CD14-positive monocyte (primary cell): ENCODE measurements around the gene STX10. TPM values are rescaled to one million over a fixed set of nuclear protein-coding genes. Genes with fewer than 3 reads are reported as not detected.

Experiments used
- DNase-seq, 3 donors: peaks; one replicate each; pipeline ENCODE4 v3.0.0-alpha.2; 2011 to 2022
- H2AFZ ChIP-seq: 2 replicates; pipeline ENCODE4 v1.6.0; 2012; ENCODE audit warnings: mild to moderate bottlenecking, low read depth, low read length, inconsistent platforms; ENCODE audit not compliant: insufficient read depth, poor library complexity, severe bottlenecking
- H3K27ac ChIP-seq, 2 donors: 1 replicate in 1 of 2; 2 replicates in 1 of 2; pipeline ENCODE4 v1.5.1; 2012 to 2013; ENCODE audit warnings: low read length in 2 of 2, control low read depth in 1 of 2, inconsistent platforms in 1 of 2, low read depth in 1 of 2, mild to moderate bottlenecking in 1 of 2
- H3K27me3 ChIP-seq, 2 donors: one replicate each; pipeline versions ENCODE4 v1.6.0 to v1.6.1; 2011 to 2013; ENCODE audit warnings: low read length in 2 of 2; ENCODE audit not compliant: control insufficient read depth in 2 of 2, insufficient read depth in 2 of 2
- H3K36me3 ChIP-seq, 2 donors: replicated peaks in 1 of 2; 1 replicate in 1 of 2; 2 replicates in 1 of 2; pipeline versions ENCODE4 v1.5.1 to v1.6.1; 2012 to 2013; ENCODE audit warnings: low read length in 2 of 2, control low read depth in 1 of 2, inconsistent platforms in 1 of 2, mild to moderate bottlenecking in 1 of 2; ENCODE audit not compliant: insufficient read depth in 2 of 2, control insufficient read depth in 1 of 2
- H3K4me1 ChIP-seq, 2 donors: 1 replicate in 1 of 2; 2 replicates in 1 of 2; pipeline versions ENCODE4 v1.5.1 to v1.6.1; 2012 to 2013; ENCODE audit warnings: low read length in 2 of 2, control low read depth in 1 of 2, inconsistent platforms in 1 of 2, mild to moderate bottlenecking in 1 of 2, moderate library complexity in 1 of 2; ENCODE audit not compliant: insufficient read depth in 2 of 2, control insufficient read depth in 1 of 2
- H3K4me2 ChIP-seq: replicated peaks from 2 replicates; pipeline ENCODE3; 2012; ENCODE audit warnings: low read length, moderate library complexity, mild to moderate bottlenecking; ENCODE audit not compliant: poor library complexity, severe bottlenecking; ENCODE audit errors: extremely low read depth
- H3K4me3 ChIP-seq, 3 experiments: fragments of 200-600 bp in 1 of 3; sonication (generic) in 1 of 3; replicated peaks in 1 of 3; 1 replicate in 2 of 3; 2 replicates in 1 of 3; pipeline ENCODE4 v1.5.1; 2011 to 2013; ENCODE audit warnings: low read length in 3 of 3, mild to moderate bottlenecking in 3 of 3, control low read depth in 2 of 3, low read depth in 2 of 3, inconsistent platforms in 1 of 3, moderate library complexity in 1 of 3
- H3K79me2 ChIP-seq: 2 replicates; pipeline ENCODE4 v1.6.0; 2012; ENCODE audit warnings: mild to moderate bottlenecking, control low read depth, inconsistent platforms, low read length, moderate library complexity; ENCODE audit not compliant: insufficient read depth
- H3K9ac ChIP-seq: 2 replicates; pipeline ENCODE4 v1.6.0; 2017; ENCODE audit warnings: low read length, mild to moderate bottlenecking; ENCODE audit not compliant: insufficient read depth, poor library complexity, severe bottlenecking
- H3K9me3 ChIP-seq, 2 donors: replicated peaks in 1 of 2; 1 replicate in 1 of 2; 2 replicates in 1 of 2; pipeline versions ENCODE4 v1.5.1 to v1.6.1; 2012 to 2013; ENCODE audit warnings: low read length in 2 of 2, control low read depth in 1 of 2; ENCODE audit not compliant: control insufficient read depth in 1 of 2, insufficient read depth in 1 of 2
- H4K20me1 ChIP-seq: 2 replicates; pipeline ENCODE4 v1.6.0; 2012; ENCODE audit warnings: mild to moderate bottlenecking, low read length, control low read depth, moderate library complexity; ENCODE audit not compliant: insufficient read depth
- H3K27ac Mint-ChIP-seq, 7 donors: one replicate each; pipeline ENCODE4 v1.8.0; 2020; ENCODE audit warnings: mild to moderate bottlenecking in 7 of 7, mixed read lengths in 7 of 7, moderate library complexity in 6 of 7, inconsistent platforms in 2 of 7
- H3K27me3 Mint-ChIP-seq, 3 donors: one replicate each; pipeline ENCODE4 v1.8.0; 2021 to 2022; ENCODE audit warnings: low read depth in 3 of 3, mild to moderate bottlenecking in 3 of 3, mixed read lengths in 3 of 3, moderate library complexity in 3 of 3, inconsistent platforms in 1 of 3
- H3K36me3 Mint-ChIP-seq, 2 donors: one replicate each; pipeline ENCODE4 v1.8.0; 2020; ENCODE audit warnings: mixed read lengths in 2 of 2, inconsistent platforms in 1 of 2, mild to moderate bottlenecking in 1 of 2
- H3K4me1 Mint-ChIP-seq: one replicate; pipeline ENCODE4 v1.8.0; 2020; ENCODE audit warnings: mild to moderate bottlenecking, mixed read lengths
- H3K4me3 Mint-ChIP-seq, 2 donors: one replicate each; pipeline ENCODE4 v1.8.0; 2020; ENCODE audit warnings: mild to moderate bottlenecking in 2 of 2, mixed read lengths in 2 of 2, moderate library complexity in 1 of 2
- H3K9me3 Mint-ChIP-seq, 7 donors: one replicate each; pipeline ENCODE4 v1.8.0; 2020 to 2022; ENCODE audit warnings: mixed read lengths in 7 of 7, mild to moderate bottlenecking in 6 of 7, moderate library complexity in 6 of 7, inconsistent platforms in 2 of 7
- CTCF ChIP-seq: fragments of 200-600 bp; IDR thresholded peaks from one replicate; pipeline ENCODE4 v1.8.0; 2022; ENCODE audit warnings: antibody characterized with exemption, mild to moderate bottlenecking
- WGBS: methylation state at CpG from one replicate; pipeline ENCODE4 v1.1.5; 2013; ENCODE audit warnings: missing lambda C conversion rate; ENCODE audit not compliant: insufficient coverage; 5-methylcytosine and 5-hydroxymethylcytosine counted together
- intact Hi-C, 2 donors: fragments of 100-400 bp; cut with micrococcal nuclease; formaldehyde crosslinking; loops; one replicate each; pipeline versions ENCODE4 v1.15.0 to v1.15.1; 2023
- polyA plus RNA-seq, 3 donors: library from polyadenylated mRNA; depleted of rRNA in 1 of 3; unstranded in 2 of 3; stranded (reverse) in 1 of 3; fragments of 300-500 nt in 2 of 3; fragments of >200 nt in 1 of 3; fragmentation: Illumina TruSeq in 2 of 3; gene quantifications; 1 replicate in 2 of 3; 2 replicates in 1 of 3; pipeline ENCODE4 v1.2.3, GENCODE V29; 2012 to 2021

STX10 gene
- polyA plus RNA-seq, 3 donors = 158 to 392 (median 172) TPM

DNA sequence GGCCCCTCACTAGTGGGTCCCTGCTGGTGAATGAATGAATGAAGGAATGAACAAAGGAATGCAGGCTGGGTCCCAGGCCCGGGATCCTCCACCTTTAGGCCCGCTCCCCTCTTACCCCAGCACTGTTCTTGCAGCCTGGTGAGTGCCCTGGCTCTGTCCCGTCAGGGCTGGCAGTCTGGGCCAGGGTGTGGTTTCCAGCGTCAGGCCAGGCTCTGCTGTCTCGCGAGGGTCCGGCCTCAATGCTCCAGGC is 47.8 kb downstream of the STX10 start:
- DNase-seq = no peak
- peak overlapping the region; percentile 51 to 92 (median 84) for H3K4me3 ChIP-seq
- TF ChIP-seq CTCF = no peak
- H2AFZ ChIP-seq = peak overlapping the region; percentile 91
- peaks cover 79% of the 10 kb centered on the region for H3K79me2 ChIP-seq
- Mint-ChIP-seq H3K4me3 (peak overlapping the region; percentile 87 to 97), H3K27ac (peak overlapping the region; percentile 89 to 93 (median 92)), H3K9me3 (no peaks in the 10 kb centered on the region), H3K36me3 (peaks cover 8 to 12% of the 10 kb centered on the region in 2 donors), H3K27me3 (peaks cover 0 to 1% (median 1%) of the 10 kb centered on the region in 3 donors), H3K4me1 (peaks cover 55% of the 10 kb centered on the region)
- H3K9me3 ChIP-seq = no peaks in the 10 kb centered on the region
- WGBS = under 1% methylated on average over 7 of the region's 7 CpGs
- peak overlapping the region; percentile 86 for H3K9ac ChIP-seq
- peaks cover 65 to 80% of the 10 kb centered on the region in 2 donors for H3K4me1 ChIP-seq
- peak overlapping the region; percentile 100 for H3K4me2 ChIP-seq
- H3K36me3 ChIP-seq = peaks cover 4 to 12% of the 10 kb centered on the region in 2 donors
- intact Hi-C loops = loop anchor here (5.0 kb wide), 1 partner anchor 50 kb away; the partner anchor contains the start of genes IER2 (in 2 of the 2) and STX10 (in 2 of the 2)
- H3K27ac ChIP-seq = peak overlapping the region; percentile 90 to 98
- peaks cover 27% of the 10 kb centered on the region for H4K20me1 ChIP-seq
- no peaks in the 10 kb centered on the region for H3K27me3 ChIP-seq

GRCh38 chr19:13101590-13102415 is 48.4 kb downstream of the STX10 start:
- H3K4me1 ChIP-seq = peaks cover 65 to 85% of the 10 kb centered on the region in 2 donors
- peaks cover 79% of the 10 kb centered on the region for H3K79me2 ChIP-seq
- no peaks in the 10 kb centered on the region for H3K9me3 Mint-ChIP-seq
- peak overlapping the region; percentile 86 for H3K9ac ChIP-seq
- intact Hi-C loops = loop anchor here (5.0 kb wide), 1 partner anchor 50 kb away; the partner anchor contains the start of genes IER2 (in 2 of the 2) and STX10 (in 2 of the 2)
- H3K4me3 Mint-ChIP-seq = peak overlapping the region; percentile 87 to 97
- H2AFZ ChIP-seq = no peak overlapping the region
- peak overlapping the region; percentile 90 to 98 for H3K27ac ChIP-seq
- H3K27me3 ChIP-seq = no peaks in the 10 kb centered on the region
- H3K36me3 Mint-ChIP-seq = peaks cover 7 to 9% of the 10 kb centered on the region in 2 donors
- H3K27me3 Mint-ChIP-seq = peaks cover 0 to 1% (median 1%) of the 10 kb centered on the region in 3 donors
- 1% methylated on average over 6 of the region's 7 CpGs for WGBS
- no peak for DNase-seq
- H4K20me1 ChIP-seq = peaks cover 27% of the 10 kb centered on the region
- peaks cover 59% of the 10 kb centered on the region for H3K4me1 Mint-ChIP-seq
- peak overlapping the region; percentile 90 to 93 (median 92) for H3K27ac Mint-ChIP-seq
- H3K36me3 ChIP-seq = peaks cover 3 to 11% of the 10 kb centered on the region in 2 donors
- no peaks in the 10 kb centered on the region for H3K9me3 ChIP-seq
- peak overlapping the region; percentile 100 for H3K4me2 ChIP-seq
- H3K4me3 ChIP-seq = peak overlapping the region; percentile 51 to 92 (median 84)
- TF ChIP-seq CTCF = peak; percentile 10
